HepG2 (cell line): ENCODE measurements around the gene TIMM13. TPM values are rescaled to one million over a fixed set of nuclear protein-coding genes. Genes with fewer than 3 reads are reported as not detected.
A peak's percentile ranks its signal among the peaks of the same experiment; 100 is the strongest.

ENCODE experiments used
- EEA1 ChIP-seq: sonication (generic); formaldehyde crosslinking; IDR thresholded peaks from 2 replicates; pipeline ENCODE4 v1.5.1; 2020; ENCODE audit warnings: mild to moderate bottlenecking, missing genetic modification reagents, borderline replicate concordance
- ELF1 ChIP-seq: sonication (generic); formaldehyde crosslinking; IDR thresholded peaks from 2 replicates; pipeline ENCODE4 v1.4.0; 2020; ENCODE audit warnings: missing genetic modification reagents
- FOXK2 ChIP-seq: fragments of 450-650 bp; IDR thresholded peaks from 2 replicates; pipeline ENCODE4 v1.6.1; 2016
- GPN1 ChIP-seq: sonication (generic); formaldehyde crosslinking; IDR thresholded peaks from 2 replicates; pipeline ENCODE4 v1.5.1; 2020; ENCODE audit warnings: missing genetic modification reagents, borderline replicate concordance
- MBNL3 ChIP-seq: fragments of 250-450 bp; sonication (Bioruptor Pico); conservative IDR thresholded peaks from 2 replicates; pipeline ENCODE4 v1.8.0; 2022; ENCODE audit warnings: mild to moderate bottlenecking, inconsistent platforms
- MTERF4 ChIP-seq: sonication (generic); formaldehyde crosslinking; IDR thresholded peaks from 2 replicates; pipeline ENCODE4 v1.8.0; 2023; ENCODE audit warnings: mild to moderate bottlenecking, missing genetic modification reagents
- NCOR1 ChIP-seq: fragments of 200-600 bp; sonication (generic); IDR thresholded peaks from 2 replicates; pipeline ENCODE4 v1.7.0; 2017; ENCODE audit warnings: antibody characterized with exemption, low read length, borderline replicate concordance
- NFATC3 ChIP-seq: sonication (generic); formaldehyde crosslinking; IDR thresholded peaks from 2 replicates; pipeline ENCODE4 v1.5.1; 2020; ENCODE audit warnings: mild to moderate bottlenecking, missing genetic modification reagents
- NFYB ChIP-seq: sonication (generic); formaldehyde crosslinking; IDR thresholded peaks from 2 replicates; pipeline ENCODE4 v1.4.0; 2020; ENCODE audit warnings: missing genetic modification reagents
- NPAS2 ChIP-seq: sonication (generic); formaldehyde crosslinking; IDR thresholded peaks from 2 replicates; pipeline ENCODE4 v1.8.0; 2022; ENCODE audit warnings: mild to moderate bottlenecking, missing genetic modification reagents, borderline replicate concordance
- NR2F1 ChIP-seq, 2 experiments: fragments of 450-650 bp in 1 of 2; formaldehyde crosslinking in 1 of 2; IDR thresholded peaks; 2 replicates each; pipeline versions ENCODE4 v1.5.0 to v1.6.1; 2016 to 2020; ENCODE audit warnings: mild to moderate bottlenecking in 1 of 2, missing compliant biosample characterization in 1 of 2, missing genetic modification reagents in 1 of 2, moderate library complexity in 1 of 2
- PLRG1 ChIP-seq: fragments of 450-650 bp; conservative IDR thresholded peaks from 2 replicates; pipeline ENCODE4 v1.6.1; 2016
- POGZ ChIP-seq: sonication (generic); formaldehyde crosslinking; IDR thresholded peaks from 2 replicates; pipeline ENCODE4 v1.4.0; 2020; ENCODE audit warnings: mild to moderate bottlenecking, missing genetic modification reagents
- SP140L ChIP-seq: sonication (generic); formaldehyde crosslinking; IDR thresholded peaks from 2 replicates; pipeline ENCODE4 v1.4.0; 2020; ENCODE audit warnings: missing genetic modification reagents, borderline replicate concordance
- SPEN ChIP-seq: sonication (generic); formaldehyde crosslinking; IDR thresholded peaks from 2 replicates; pipeline ENCODE4 v1.5.1; 2020; ENCODE audit warnings: low read depth, mild to moderate bottlenecking, missing genetic modification reagents
- TFE3 ChIP-seq: IDR thresholded peaks from 2 replicates; pipeline ENCODE4 v1.6.1; 2016
- TP53 ChIP-seq: sonication (generic); formaldehyde crosslinking; conservative IDR thresholded peaks from 2 replicates; pipeline ENCODE4 v1.4.0; 2020; ENCODE audit warnings: missing genetic modification reagents
- ZC3H4 ChIP-seq: sonication (generic); formaldehyde crosslinking; IDR thresholded peaks from 2 replicates; pipeline ENCODE4 v1.4.0; 2020; ENCODE audit warnings: missing genetic modification reagents, borderline replicate concordance
- ZNF430 ChIP-seq: sonication (generic); formaldehyde crosslinking; IDR thresholded peaks from 2 replicates; pipeline ENCODE4 v1.9.0; 2021; ENCODE audit warnings: mild to moderate bottlenecking, missing genetic modification reagents
- ZNF432 ChIP-seq: sonication (generic); formaldehyde crosslinking; IDR thresholded peaks from 2 replicates; pipeline ENCODE4 v1.5.0; 2020; ENCODE audit warnings: missing genetic modification reagents, mild to moderate bottlenecking, borderline replicate concordance
- ZNF850 ChIP-seq: sonication (generic); formaldehyde crosslinking; conservative IDR thresholded peaks from 2 replicates; pipeline ENCODE4 v1.9.0; 2021; ENCODE audit warnings: mild to moderate bottlenecking, missing genetic modification reagents
- polyA plus RNA-seq, 8 experiments: library from polyadenylated mRNA; depleted of rRNA in 3 of 8; stranded (reverse) in 7 of 8; unstranded in 1 of 8; fragments of >200 nt; fragmentation: Illumina TruSeq in 4 of 8; extraction: Trizol in 4 of 8; gene quantifications; 2 replicates each; pipeline versions ENCODE4 v1.2.1 to v1.2.3, GENCODE V29; 2011 to 2016; ENCODE audit warnings: low read depth in 4 of 8, missing spikeins in 1 of 8, mixed read lengths in 1 of 8; ENCODE audit not compliant: insufficient read depth in 1 of 8
- total RNA-seq, 5 experiments: library from RNA; depleted of rRNA; stranded (reverse); fragments of >200 nt; fragmentation: Illumina TruSeq; extraction: Trizol; gene quantifications; 2 replicates each; pipeline ENCODE4 v1.2.3, GENCODE V29; 2016; ENCODE audit warnings: low read depth in 1 of 5
- TF ChIP-seq, protein P1 (sequence below): sonication (generic); formaldehyde crosslinking; conservative IDR thresholded peaks from 2 replicates; pipeline ENCODE4 v1.4.0; 2020; ENCODE audit warnings: missing genetic modification reagents
- TF ChIP-seq, protein P2 (sequence below): sonication (generic); formaldehyde crosslinking; IDR thresholded peaks from 2 replicates; pipeline ENCODE4 v1.8.0; 2022; ENCODE audit warnings: low read depth, missing genetic modification reagents

The TIMM13 gene
- total and polyA plus RNA-seq, 2 of the 13 experiments (the other 11 are each of a cell fraction or from before 2014, with no cell fraction given) = 48.4 to 108 TPM

GRCh38 chr19:2427429-2428320 is at the start of gene TIMM13 (continued):
- TF ChIP-seq, protein P1, sequence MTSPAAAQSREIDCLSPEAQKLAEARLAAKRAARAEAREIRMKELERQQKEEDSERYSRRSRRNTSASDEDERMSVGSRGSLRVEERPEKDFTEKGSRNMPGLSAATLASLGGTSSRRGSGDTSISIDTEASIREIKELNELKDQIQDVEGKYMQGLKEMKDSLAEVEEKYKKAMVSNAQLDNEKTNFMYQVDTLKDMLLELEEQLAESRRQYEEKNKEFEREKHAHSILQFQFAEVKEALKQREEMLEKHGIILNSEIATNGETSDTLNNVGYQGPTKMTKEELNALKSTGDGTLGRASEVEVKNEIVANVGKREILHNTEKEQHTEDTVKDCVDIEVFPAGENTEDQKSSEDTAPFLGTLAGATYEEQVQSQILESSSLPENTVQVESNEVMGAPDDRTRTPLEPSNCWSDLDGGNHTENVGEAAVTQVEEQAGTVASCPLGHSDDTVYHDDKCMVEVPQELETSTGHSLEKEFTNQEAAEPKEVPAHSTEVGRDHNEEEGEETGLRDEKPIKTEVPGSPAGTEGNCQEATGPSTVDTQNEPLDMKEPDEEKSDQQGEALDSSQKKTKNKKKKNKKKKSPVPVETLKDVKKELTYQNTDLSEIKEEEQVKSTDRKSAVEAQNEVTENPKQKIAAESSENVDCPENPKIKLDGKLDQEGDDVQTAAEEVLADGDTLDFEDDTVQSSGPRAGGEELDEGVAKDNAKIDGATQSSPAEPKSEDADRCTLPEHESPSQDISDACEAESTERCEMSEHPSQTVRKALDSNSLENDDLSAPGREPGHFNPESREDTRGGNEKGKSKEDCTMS = no peak
- TF ChIP-seq PLRG1 (no peak), POGZ (CRISPR knock-in tag) (peak; percentile 41; the same call in 1 of the 2 replicates), ZNF850 (no peak), FOXK2 (peak; percentile 92), ZC3H4 (peak; percentile 64; the same call in 1 of the 2 replicates), MTERF4 (CRISPR knock-in tag) (peak; percentile 81), EEA1 (CRISPR knock-in tag) (0 out of 2 replicates have a peak, but pooled peaks have one; percentile 12), NFYB (CRISPR knock-in tag) (0 out of 2 replicates have a peak, but pooled peaks have one; percentile 9), NFATC3 (CRISPR knock-in tag) (0 out of 2 replicates have a peak, but pooled peaks have one; percentile 45), ZNF430 (CRISPR knock-in tag) (0 out of 2 replicates have a peak, but pooled peaks have one; percentile 69), ELF1 (CRISPR knock-in tag) (peak; percentile 97), MBNL3 (CRISPR knock-in tag) (no peak), NCOR1 (peak; percentile 59; the same call in 1 of the 2 replicates), SPEN (CRISPR knock-in tag) (peak; percentile 74), NR2F1 (CRISPR knock-in tag; IDR thresholded peaks at IDR 0.05) (peak; percentile 54 to 71; a peak in 3 of 4 replicates), ZNF432 (CRISPR knock-in tag) (no peak), TFE3 (peak; percentile 87), SP140L (CRISPR knock-in tag) (0 out of 2 replicates have a peak, but pooled peaks have one; percentile 5), NPAS2 (no peak), TP53 (CRISPR knock-in tag) (no peak; the same call in 1 of the 2 replicates), GPN1 (CRISPR knock-in tag) (no peak)
- TF ChIP-seq, protein P2, sequence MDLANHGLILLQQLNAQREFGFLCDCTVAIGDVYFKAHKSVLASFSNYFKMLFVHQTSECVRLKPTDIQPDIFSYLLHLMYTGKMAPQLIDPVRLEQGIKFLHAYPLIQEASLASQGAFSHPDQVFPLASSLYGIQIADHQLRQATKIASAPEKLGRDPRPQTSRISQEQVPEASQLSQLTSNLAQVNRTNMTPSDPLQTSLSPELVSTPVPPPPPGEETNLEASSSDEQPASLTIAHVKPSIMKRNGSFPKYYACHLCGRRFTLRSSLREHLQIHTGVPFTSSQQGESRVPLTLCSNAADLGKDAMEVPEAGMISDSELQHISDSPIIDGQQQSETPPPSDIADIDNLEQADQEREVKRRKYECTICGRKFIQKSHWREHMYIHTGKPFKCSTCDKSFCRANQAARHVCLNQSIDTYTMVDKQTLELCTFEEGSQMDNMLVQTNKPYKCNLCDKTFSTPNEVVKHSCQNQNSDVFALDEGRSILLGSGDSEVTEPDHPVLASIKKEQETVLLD (CRISPR knock-in tag) = no peak; the same call in 1 of the 2 replicates
